ENCODE results near the gene ADARB2. TPM values are rescaled to one million over a fixed set of nuclear protein-coding genes. Genes with fewer than 3 reads are reported as not detected.

ADARB2 gene
- total RNA-seq, 1 experiment from 2014 or later = not detected

- Mint-ChIP-seq H3K4me3 (ENCODE audit: low read depth, unreplicated experiment) (no peak overlapping the region), H3K9me3 (ENCODE audit: low read depth, unreplicated experiment) (peaks cover 4% of the 10 kb centered on the region), H3K36me3 (ENCODE audit: insufficient read depth, unreplicated experiment) (no peaks in the 10 kb centered on the region), H3K27me3 (ENCODE audit: unreplicated experiment) (peaks cover 38% of the 10 kb centered on the region), H3K27ac (ENCODE audit: unreplicated experiment) (no peak overlapping the region), H3K4me1 (ENCODE audit: low read depth, unreplicated experiment) (no peaks in the 10 kb centered on the region)
- no TSS peak for BruUV-seq (replicated peaks)
- intact Hi-C loops (cut with micrococcal nuclease; ENCODE audit: unreplicated experiment) = no loop called here
- no peak for TF ChIP-seq CTCF (IDR thresholded peaks at IDR 0.05; ENCODE audit: unreplicated experiment)
- CTCF ChIA-PET = no interaction called here
- no peak for DNase-seq
These were observed 164.6 kb downstream of the ADARB2 start for GRCh38 chr10:1572519-1573333.

GRCh38 chr10:1571587-1572237 lies 165.6 kb downstream of the ADARB2 start:
- no peak for TF ChIP-seq CTCF (IDR thresholded peaks at IDR 0.05; ENCODE audit: unreplicated experiment)
- no peak for DNase-seq
- H3K27me3 Mint-ChIP-seq (ENCODE audit: unreplicated experiment) = peaks cover 38% of the 10 kb centered on the region
- peaks cover 4% of the 10 kb centered on the region for H3K9me3 Mint-ChIP-seq (ENCODE audit: low read depth, unreplicated experiment)
- H3K4me1 Mint-ChIP-seq (ENCODE audit: low read depth, unreplicated experiment) = no peaks in the 10 kb centered on the region
- CTCF ChIA-PET = no interaction called here
- no peaks in the 10 kb centered on the region for H3K36me3 Mint-ChIP-seq (ENCODE audit: insufficient read depth, unreplicated experiment)
- BruUV-seq (replicated peaks) = no TSS peak
- no peak overlapping the region for H3K27ac Mint-ChIP-seq (ENCODE audit: unreplicated experiment)
- H3K4me3 Mint-ChIP-seq (ENCODE audit: low read depth, unreplicated experiment) = no peak overlapping the region
- intact Hi-C loops (cut with micrococcal nuclease; ENCODE audit: unreplicated experiment) = no loop called here

- BruUV-seq (replicated peaks) = no TSS peak
- Mint-ChIP-seq H3K27ac (ENCODE audit: unreplicated experiment) (no peak overlapping the region), H3K9me3 (ENCODE audit: low read depth, unreplicated experiment) (peaks cover 4% of the 10 kb centered on the region), H3K4me3 (ENCODE audit: low read depth, unreplicated experiment) (no peak overlapping the region), H3K4me1 (ENCODE audit: low read depth, unreplicated experiment) (no peaks in the 10 kb centered on the region), H3K36me3 (ENCODE audit: insufficient read depth, unreplicated experiment) (no peaks in the 10 kb centered on the region), H3K27me3 (ENCODE audit: unreplicated experiment) (peaks cover 40% of the 10 kb centered on the region)
- intact Hi-C loops (cut with micrococcal nuclease; ENCODE audit: unreplicated experiment) = no loop called here
- TF ChIP-seq CTCF (IDR thresholded peaks at IDR 0.05; ENCODE audit: unreplicated experiment) = no peak
- no peak for DNase-seq
- CTCF ChIA-PET = no interaction called here
These were observed 166.8 kb downstream of the ADARB2 start for GRCh38 chr10:1570416-1571051.

GRCh38 chr10:1569208-1569607 lies 168.1 kb downstream of the ADARB2 start:
- no TSS peak for BruUV-seq (replicated peaks)
- Mint-ChIP-seq H3K4me3 (ENCODE audit: low read depth, unreplicated experiment) (no peak overlapping the region), H3K27ac (ENCODE audit: unreplicated experiment) (no peak overlapping the region), H3K27me3 (ENCODE audit: unreplicated experiment) (peaks cover 44% of the 10 kb centered on the region), H3K4me1 (ENCODE audit: low read depth, unreplicated experiment) (no peaks in the 10 kb centered on the region), H3K36me3 (ENCODE audit: insufficient read depth, unreplicated experiment) (no peaks in the 10 kb centered on the region), H3K9me3 (ENCODE audit: low read depth, unreplicated experiment) (peaks cover 7% of the 10 kb centered on the region)
- no peak for DNase-seq
- CTCF ChIA-PET = no interaction called here
- intact Hi-C loops (cut with micrococcal nuclease; ENCODE audit: unreplicated experiment) = no loop called here
- no peak for TF ChIP-seq CTCF (IDR thresholded peaks at IDR 0.05; ENCODE audit: unreplicated experiment)

Measured in Calu3 (cell line).